HCT116 (cell line): Measurements from ENCODE around the gene CARD9. TPM values are rescaled to one million over a fixed set of nuclear protein-coding genes. Genes with fewer than 3 reads are reported as not detected.

Experiments used
- ATAC-seq: fragments of 200-7000 bp; cut with Tn5 transposase; 2 replicates; pipeline ENCODE4 v1.9.1; 2020; ENCODE audit warnings: mild to moderate bottlenecking, moderate library complexity
- BruUV-seq: library from RNA; stranded (reverse); fragments of 400-500 nt; replicated peaks from 2 replicates; lab custom pipeline; 2021; lab: Mats Ljungman, UMichigan
- CTCF ChIA-PET: fragments of 300-600 bp; sonication (Branson Sonifier 250); formaldehyde crosslinking; loops from one replicate; lab custom pipeline; 2021; ENCODE audit warnings: antibody characterized with exemption; lab: Charles Lee
- POLR2A ChIA-PET: fragments of 300-600, 350-600 bp; sonication (Branson Sonifier 250); formaldehyde crosslinking; loops from one replicate; lab custom pipeline; 2021; ENCODE audit warnings: antibody characterized with exemption; lab: Charles Lee
- RAD21 ChIA-PET, 2 experiments: fragments of 300-600 bp; sonication (Branson Sonifier 250); formaldehyde crosslinking; loops; one replicate each; lab custom pipeline; 2023; ENCODE audit warnings: low total read pairs in 2 of 2; ENCODE audit not compliant: uncharacterized antibody in 2 of 2, unreplicated experiment in 2 of 2, low non-redundant PET in 1 of 2; lab: Charles Lee
- DNase-seq: peaks from one replicate; pipeline ENCODE4 v3.0.0-alpha.2; 2010; ENCODE audit warnings: low read depth, low spot score
- H2AFZ ChIP-seq: fragments of 200-600 bp; shearing (Covaris generic), sonication (generic); 2 replicates; pipeline ENCODE4 v1.6.1; 2017; ENCODE audit warnings: low read depth, mixed run types, mixed read lengths, antibody characterized with exemption, low read length; ENCODE audit not compliant: poor library complexity, severe bottlenecking
- H3K27ac ChIP-seq: 2 replicates; pipeline ENCODE4 v1.5.1; 2012; ENCODE audit warnings: low read depth, low read length
- H3K27me3 ChIP-seq: fragments of 200-600 bp; sonication (generic); 2 replicates; pipeline ENCODE4 v1.6.1; 2016; ENCODE audit warnings: mixed run types, low read length, mixed read lengths; ENCODE audit not compliant: insufficient read depth
- H3K36me3 ChIP-seq, 2 experiments: fragments of 200-500 bp in 1 of 2; fragments of 200-600 bp in 1 of 2; sonication (Bioruptor generic) in 1 of 2; sonication (generic) in 1 of 2; 2 replicates each; pipeline versions ENCODE4 v1.5.1 to v1.6.1; 2014 to 2016; ENCODE audit warnings: low read length in 2 of 2, inconsistent platforms in 1 of 2, mixed read lengths in 1 of 2, mixed run types in 1 of 2; ENCODE audit not compliant: insufficient read depth in 2 of 2, control insufficient read depth in 1 of 2
- H3K4me1 ChIP-seq, 2 experiments: fragments of 200-600 bp in 1 of 2; sonication (generic) in 1 of 2; 2 replicates each; pipeline versions ENCODE4 v1.5.1 to v1.6.1; 2012 to 2017; ENCODE audit warnings: low read length in 2 of 2, inconsistent platforms in 1 of 2, mild to moderate bottlenecking in 1 of 2, mixed read lengths in 1 of 2, mixed run types in 1 of 2, moderate library complexity in 1 of 2; ENCODE audit not compliant: insufficient read depth in 2 of 2, control insufficient read depth in 1 of 2
- H3K4me2 ChIP-seq: fragments of 200-600 bp; sonication (generic); 2 replicates; pipeline ENCODE4 v1.6.1; 2017; ENCODE audit warnings: mixed run types, low read length, mixed read lengths
- H3K4me3 ChIP-seq, 2 experiments: fragments of 200-600 bp in 1 of 2; sonication (generic) in 1 of 2; replicated peaks in 1 of 2; 2 replicates each; pipeline ENCODE4 v1.5.1; 2011 to 2016; ENCODE audit warnings: low read length in 2 of 2, control low read depth in 1 of 2, low read depth in 1 of 2, mild to moderate bottlenecking in 1 of 2, mixed read lengths in 1 of 2, mixed run types in 1 of 2
- H3K79me2 ChIP-seq: fragments of 200-600 bp; sonication (generic); 2 replicates; pipeline ENCODE4 v1.6.1; 2017; ENCODE audit warnings: mild to moderate bottlenecking, mixed run types, low read length, moderate library complexity, mixed read lengths; ENCODE audit not compliant: insufficient read depth
- H3K9ac ChIP-seq: fragments of 200-600 bp; sonication (generic); 2 replicates; pipeline ENCODE4 v1.6.1; 2016; ENCODE audit warnings: low read length, mixed read lengths
- H3K9me2 ChIP-seq: fragments of 200-600 bp; sonication (generic), shearing (Covaris generic); 2 replicates; pipeline ENCODE4 v1.6.1; 2017; ENCODE audit warnings: mixed run types, mild to moderate bottlenecking, moderate library complexity; ENCODE audit not compliant: insufficient read depth
- H3K9me3 ChIP-seq, 2 experiments: fragments of 200-500 bp in 1 of 2; fragments of 200-600 bp in 1 of 2; sonication (Bioruptor generic) in 1 of 2; sonication (generic) in 1 of 2; 2 replicates each; pipeline ENCODE4 v1.6.1; 2014 to 2017; ENCODE audit warnings: low read length in 2 of 2, mixed read lengths in 2 of 2, inconsistent platforms in 1 of 2, low read depth in 1 of 2, mild to moderate bottlenecking in 1 of 2, mixed run types in 1 of 2, moderate library complexity in 1 of 2; ENCODE audit not compliant: control insufficient read depth in 1 of 2, insufficient read depth in 1 of 2
- H4K20me1 ChIP-seq: fragments of 200-600 bp; sonication (generic), shearing (Covaris generic); 2 replicates; pipeline ENCODE4 v1.6.1; 2017; ENCODE audit warnings: mixed run types, mild to moderate bottlenecking, moderate library complexity; ENCODE audit not compliant: insufficient read depth
- CEBPB ChIP-seq: IDR thresholded peaks from 2 replicates; pipeline ENCODE4 v1.6.1; 2012; ENCODE audit warnings: low read depth
- EGR1 ChIP-seq: IDR thresholded peaks from 2 replicates; pipeline ENCODE4 v1.6.1; 2012; ENCODE audit warnings: low read depth
- EZH2phosphoT487 ChIP-seq: fragments of 200-600 bp; IDR thresholded peaks from 2 replicates; pipeline ENCODE4 v1.6.1; 2018; ENCODE audit warnings: antibody characterized with exemption, borderline replicate concordance
- POLR2AphosphoS5 ChIP-seq: IDR thresholded peaks from 2 replicates; pipeline ENCODE4 v1.6.1; 2011; ENCODE audit warnings: mild to moderate bottlenecking, low read depth, low read length, moderate library complexity
- YY1 ChIP-seq: IDR thresholded peaks from 2 replicates; pipeline ENCODE4 v1.6.1; 2011; ENCODE audit warnings: low read length, low read depth, moderate library complexity, mild to moderate bottlenecking; ENCODE audit not compliant: insufficient replicate concordance; ENCODE audit errors: extremely low read depth
- ZBTB33 ChIP-seq: IDR thresholded peaks from 2 replicates; pipeline ENCODE4 v1.6.1; 2011; ENCODE audit warnings: mild to moderate bottlenecking, low read length, moderate library complexity; ENCODE audit not compliant: insufficient replicate concordance; ENCODE audit errors: extremely low read depth
- intact Hi-C: fragments of 100-400 bp; cut with micrococcal nuclease; formaldehyde crosslinking; loops from 2 replicates; pipeline ENCODE4 v1.10.0; 2022
- total RNA-seq: library from RNA; stranded (reverse); gene quantifications from one replicate; pipeline ENCODE4 v1.2.1, GENCODE V29; 2021; ENCODE audit not compliant: unreplicated experiment

CARD9 gene
- total RNA-seq, 1 experiment from 2014 or later = 1.2 TPM

- Histone ChIP-seq H3K4me2 (no peak overlapping the region), H3K27ac (no peak overlapping the region), H3K9me3 (no peaks in the 10 kb centered on the region), H3K4me3 (no peak overlapping the region), H2AFZ (no peak overlapping the region), H3K4me1 (peaks cover 10 to 16% of the 10 kb centered on the region in 2 experiments), H3K27me3 (no peaks in the 10 kb centered on the region), H4K20me1 (no peaks in the 10 kb centered on the region), H3K9me2 (no peaks in the 10 kb centered on the region), H3K36me3 (no peaks in the 10 kb centered on the region), H3K79me2 (no peaks in the 10 kb centered on the region), H3K9ac (no peak overlapping the region)
- intact Hi-C loops = no loop called here
- ATAC-seq (no peak), DNase-seq (no peak)
- TF ChIP-seq EGR1 = no peak
- TF ChIP-seq EZH2phosphoT487 = no peak
- TF ChIP-seq CEBPB = no peak
- no peak for TF ChIP-seq YY1
- RAD21 ChIA-PET = no interaction called here
- BruUV-seq = no TSS peak
- POLR2A ChIA-PET = no interaction called here
- CTCF ChIA-PET = no interaction called here
Observed at GRCh38 chr9:136361047-136361753, 12.3 kb downstream of the CARD9 start.

- intact Hi-C loops = no loop called here
- DNase-seq (no peak), ATAC-seq (no peak)
- H3K36me3 ChIP-seq = no peaks in the 10 kb centered on the region; a peak in 1 of 4 replicates
- H3K79me2 ChIP-seq = no peaks in the 10 kb centered on the region
- H3K9me3 ChIP-seq = no peaks in the 10 kb centered on the region
- no peak overlapping the region for H2AFZ ChIP-seq
- H3K4me3 ChIP-seq = no peak overlapping the region
- no peaks in the 10 kb centered on the region for H3K9me2 ChIP-seq
- peaks cover 16 to 23% of the 10 kb centered on the region in 2 experiments for H3K4me1 ChIP-seq
- no TSS peak for BruUV-seq
- TF ChIP-seq ZBTB33 (no peak), POLR2AphosphoS5 (peak; percentile 16; the same call in 1 of the 2 replicates)
- H3K4me2 ChIP-seq = no peak overlapping the region
- ChIA-PET RAD21 (no interaction called here), POLR2A (no interaction called here), CTCF (no interaction called here)
- no peak overlapping the region for H3K9ac ChIP-seq
- no peak overlapping the region for H3K27ac ChIP-seq
- H3K27me3 ChIP-seq = no peaks in the 10 kb centered on the region
- H4K20me1 ChIP-seq = no peaks in the 10 kb centered on the region
Observed at GRCh38 chr9:136359774-136360718, 13.4 kb downstream of the CARD9 start.
